Chondrocyte (in vitro differentiated cells): ENCODE results near the gene CCDC179. TPM values are rescaled to one million over a fixed set of nuclear protein-coding genes. Genes with fewer than 3 reads are reported as not detected.

Experiments used
- DNase-seq: peaks from one replicate; pipeline ENCODE4 v3.0.0; 2021; ENCODE audit warnings: mixed read lengths, low spot score
- H3K27ac Mint-ChIP-seq: one replicate; pipeline ENCODE4 v1.8.0; 2021; ENCODE audit warnings: mild to moderate bottlenecking, moderate library complexity, mixed read lengths; ENCODE audit not compliant: unreplicated experiment
- H3K27me3 Mint-ChIP-seq: 2 replicates; pipeline ENCODE4 v1.8.0; 2021; ENCODE audit warnings: low read depth, mixed read lengths
- H3K36me3 Mint-ChIP-seq: 2 replicates; pipeline ENCODE4 v1.8.0; 2021; ENCODE audit warnings: low read depth, mixed read lengths
- H3K4me1 Mint-ChIP-seq: 2 replicates; pipeline ENCODE4 v1.8.0; 2021; ENCODE audit warnings: low read depth, mild to moderate bottlenecking, mixed read lengths
- H3K4me3 Mint-ChIP-seq: one replicate; pipeline ENCODE4 v1.8.0; 2021; ENCODE audit warnings: mild to moderate bottlenecking, moderate library complexity, mixed read lengths; ENCODE audit not compliant: unreplicated experiment
- H3K9me3 Mint-ChIP-seq: 2 replicates; pipeline ENCODE4 v1.8.0; 2021; ENCODE audit warnings: low read depth, mixed read lengths
- long read RNA-seq: library from polyadenylated mRNA; stranded (forward); transcript quantifications from one replicate; pipeline ENCODE4 v2.0.0, GENCODE V29; 2021
- total RNA-seq: library from RNA; stranded (reverse); gene quantifications from 3 replicates; pipeline ENCODE4 v1.2.1, GENCODE V29; 2021
- TF ChIP-seq, protein P1 (sequence below): fragments of 200-600 bp; sonication (generic); IDR thresholded peaks from 2 replicates; pipeline ENCODE4 v1.5.0; 2021; ENCODE audit warnings: antibody characterized with exemption, mild to moderate bottlenecking, moderate library complexity

The CCDC179 gene
- not detected in 3 replicates for total RNA-seq
- long read RNA-seq, result 0 reads

DNA sequence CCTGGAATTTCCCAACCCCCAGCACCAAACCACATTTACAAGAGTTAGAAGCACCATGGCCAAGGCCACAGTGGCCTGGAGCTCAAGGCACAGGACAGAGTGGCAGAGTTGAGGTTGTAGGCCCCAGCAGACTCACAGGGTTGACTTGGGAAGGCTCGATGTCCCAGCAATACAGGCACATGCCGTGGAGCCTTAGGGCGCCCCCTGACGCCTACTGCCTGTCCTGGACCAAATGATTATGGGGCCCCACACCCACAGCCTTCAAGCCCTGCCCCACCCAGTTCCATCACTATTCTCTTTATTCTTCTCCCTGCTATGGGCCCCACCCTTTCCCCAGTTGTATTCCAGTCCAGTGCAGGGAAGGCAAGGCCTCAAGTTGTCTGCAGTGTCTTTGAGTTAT is at the start of gene CCDC179:
TSS of gene CCDC179 (minus strand) at position 234 of the 400 bp plus-strand sequence. CDS start at position 181, 53 bp downstream.
- H3K4me3 Mint-ChIP-seq, result no peak within 1 kb of the TSS
- no peaks in the 10 kb centered on the region for H3K36me3 Mint-ChIP-seq
- H3K27me3 Mint-ChIP-seq, result peaks cover 5% of the 10 kb centered on the region
- H3K9me3 Mint-ChIP-seq, result peaks cover 5% of the 10 kb centered on the region
- TF ChIP-seq, protein P1, sequence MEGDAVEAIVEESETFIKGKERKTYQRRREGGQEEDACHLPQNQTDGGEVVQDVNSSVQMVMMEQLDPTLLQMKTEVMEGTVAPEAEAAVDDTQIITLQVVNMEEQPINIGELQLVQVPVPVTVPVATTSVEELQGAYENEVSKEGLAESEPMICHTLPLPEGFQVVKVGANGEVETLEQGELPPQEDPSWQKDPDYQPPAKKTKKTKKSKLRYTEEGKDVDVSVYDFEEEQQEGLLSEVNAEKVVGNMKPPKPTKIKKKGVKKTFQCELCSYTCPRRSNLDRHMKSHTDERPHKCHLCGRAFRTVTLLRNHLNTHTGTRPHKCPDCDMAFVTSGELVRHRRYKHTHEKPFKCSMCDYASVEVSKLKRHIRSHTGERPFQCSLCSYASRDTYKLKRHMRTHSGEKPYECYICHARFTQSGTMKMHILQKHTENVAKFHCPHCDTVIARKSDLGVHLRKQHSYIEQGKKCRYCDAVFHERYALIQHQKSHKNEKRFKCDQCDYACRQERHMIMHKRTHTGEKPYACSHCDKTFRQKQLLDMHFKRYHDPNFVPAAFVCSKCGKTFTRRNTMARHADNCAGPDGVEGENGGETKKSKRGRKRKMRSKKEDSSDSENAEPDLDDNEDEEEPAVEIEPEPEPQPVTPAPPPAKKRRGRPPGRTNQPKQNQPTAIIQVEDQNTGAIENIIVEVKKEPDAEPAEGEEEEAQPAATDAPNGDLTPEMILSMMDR, result no peak
- H3K27ac Mint-ChIP-seq, result no peak within 1 kb of the TSS
- DNase-seq, result no peak
- no peaks in the 10 kb centered on the region for H3K4me1 Mint-ChIP-seq

DNA sequence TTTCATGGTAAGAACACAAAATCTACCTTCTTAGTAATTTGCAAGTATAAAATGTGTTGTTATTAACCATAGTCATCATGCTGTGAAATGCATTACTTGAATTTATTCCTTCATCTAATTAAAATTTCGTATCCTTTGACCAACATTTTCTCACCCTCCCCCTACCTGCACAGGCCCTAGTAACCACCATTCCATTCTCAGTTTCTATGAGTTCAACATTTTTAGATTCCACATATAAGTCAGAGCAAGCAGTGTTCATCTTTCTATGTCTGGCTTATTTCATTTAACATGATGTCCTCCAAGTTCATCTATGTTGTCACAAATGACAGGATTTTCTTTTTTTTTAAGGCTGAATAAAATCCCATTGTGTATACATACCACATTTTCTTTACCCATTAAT is 43.5 kb upstream of the CCDC179 start:
- H3K27ac Mint-ChIP-seq, result no peak overlapping the region
- TF ChIP-seq, protein P1, result no peak

DNA sequence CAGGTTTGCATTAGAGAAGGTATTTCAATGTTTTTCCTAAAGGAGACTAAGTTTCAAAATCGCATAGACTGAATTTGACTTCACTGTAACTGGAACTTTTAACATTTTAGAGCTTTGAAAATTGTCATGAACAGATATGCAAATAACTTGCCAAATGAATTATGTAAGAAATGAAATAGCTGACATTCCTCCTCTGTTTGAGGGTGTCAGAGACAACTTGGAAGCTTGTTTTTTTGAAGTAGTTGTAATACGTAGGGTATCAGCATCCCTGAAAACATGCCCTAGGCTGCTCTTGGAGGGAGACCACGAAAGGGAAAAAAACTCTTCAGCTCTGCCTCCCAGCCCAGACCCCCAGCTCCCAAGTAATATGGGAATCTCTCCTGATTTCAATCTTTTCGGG is 41.3 kb upstream of the CCDC179 start:
- H3K36me3 Mint-ChIP-seq, result no peaks in the 10 kb centered on the region
- no peaks in the 10 kb centered on the region for H3K9me3 Mint-ChIP-seq
- H3K4me1 Mint-ChIP-seq, result no peaks in the 10 kb centered on the region
- TF ChIP-seq, protein P1, result no peak
- H3K27ac Mint-ChIP-seq, result no peak overlapping the region
- H3K4me3 Mint-ChIP-seq, result no peak overlapping the region
- H3K27me3 Mint-ChIP-seq, result no peaks in the 10 kb centered on the region
- no peak for DNase-seq

More for the DNA sequence above, 43.5 kb upstream of the CCDC179 start:
- no peak for DNase-seq
- Mint-ChIP-seq H3K4me1 (no peaks in the 10 kb centered on the region), H3K36me3 (no peaks in the 10 kb centered on the region), H3K27me3 (no peaks in the 10 kb centered on the region), H3K9me3 (no peaks in the 10 kb centered on the region), H3K4me3 (no peak overlapping the region)

DNA sequence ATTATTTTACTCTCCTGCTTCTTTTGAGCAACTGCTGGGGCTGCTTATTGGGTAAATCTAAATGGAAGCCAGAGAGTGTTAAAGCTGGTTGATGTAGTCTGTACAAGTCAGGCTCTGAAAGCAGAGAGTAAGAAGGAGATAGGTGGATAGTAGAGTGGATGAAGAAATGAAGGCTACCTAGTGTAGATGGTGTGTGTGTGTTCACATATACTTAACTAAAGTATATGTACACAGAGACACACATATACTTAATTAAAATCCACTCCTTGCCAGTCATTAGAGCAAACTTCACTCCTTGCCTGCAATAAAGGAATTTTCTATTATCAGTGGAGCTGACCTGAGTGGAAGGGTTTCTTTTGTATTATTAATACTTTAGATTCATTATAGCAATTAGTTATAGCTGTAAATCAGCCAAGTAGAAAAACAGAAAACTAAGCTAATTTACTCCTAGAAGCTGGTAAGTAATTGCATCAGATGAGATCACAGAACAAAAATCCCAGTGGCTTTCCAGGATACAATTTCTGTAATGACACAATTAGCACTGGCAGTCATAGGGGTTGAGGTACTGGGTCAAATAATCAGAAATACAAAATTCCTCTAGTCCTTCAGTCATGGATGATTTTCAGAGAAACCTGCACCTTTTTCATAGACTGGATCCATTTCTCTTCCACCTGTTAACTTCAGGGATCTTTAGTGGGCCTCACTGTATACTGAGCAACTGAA is 40.7 kb upstream of the CCDC179 start:
- no peak for DNase-seq
- no peaks in the 10 kb centered on the region for H3K9me3 Mint-ChIP-seq
- TF ChIP-seq, protein P1, result no peak
- no peaks in the 10 kb centered on the region for H3K4me1 Mint-ChIP-seq
- H3K36me3 Mint-ChIP-seq, result no peaks in the 10 kb centered on the region
- H3K27me3 Mint-ChIP-seq, result no peaks in the 10 kb centered on the region
- no peak overlapping the region for H3K4me3 Mint-ChIP-seq
- H3K27ac Mint-ChIP-seq, result no peak overlapping the region

DNA sequence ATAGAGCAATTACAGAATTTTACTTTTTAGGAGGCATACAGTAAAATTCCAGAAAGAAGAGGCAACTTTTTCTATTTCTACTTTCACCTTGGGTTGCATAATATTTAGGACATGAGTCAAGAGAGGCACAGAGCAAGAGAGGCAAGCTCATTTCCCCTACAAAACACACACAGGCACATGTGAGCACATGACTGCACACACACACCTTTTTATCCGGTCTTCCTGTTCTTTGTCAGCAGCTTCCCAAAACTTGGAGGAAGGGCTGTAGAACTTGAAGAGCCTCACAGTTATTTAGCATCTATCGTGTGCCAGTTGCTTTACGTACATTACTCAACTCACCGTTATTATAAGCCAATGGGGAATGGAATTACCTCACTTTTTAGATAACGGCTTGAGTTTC is 37.8 kb upstream of the CCDC179 start:
- Mint-ChIP-seq H3K27ac (no peak overlapping the region), H3K36me3 (peaks cover 2% of the 10 kb centered on the region)
- no peak for DNase-seq

More for the DNA sequence above, 37.8 kb upstream of the CCDC179 start:
- H3K4me1 Mint-ChIP-seq, result no peaks in the 10 kb centered on the region
- TF ChIP-seq, protein P1, result no peak
- H3K27me3 Mint-ChIP-seq, result no peaks in the 10 kb centered on the region
- H3K9me3 Mint-ChIP-seq, result peaks cover 14% of the 10 kb centered on the region
- no peak overlapping the region for H3K4me3 Mint-ChIP-seq
